Panc1 (cell line): Measurements from ENCODE around the gene PRR5. TPM values are rescaled to one million over a fixed set of nuclear protein-coding genes. Genes with fewer than 3 reads are reported as not detected.

Experiments
- ATAC-seq: fragments of 200-7000 bp; cut with Tn5 transposase; 2 replicates; pipeline ENCODE4 v1.9.1; 2020; ENCODE audit warnings: mild to moderate bottlenecking, moderate library complexity
- BruUV-seq: library from RNA; stranded (reverse); fragments of 400-500 nt; replicated peaks from 2 replicates; lab custom pipeline; 2021; lab: Mats Ljungman, UMichigan
- CTCF ChIA-PET: fragments of 300-600 bp; sonication (Branson Sonifier 250); formaldehyde crosslinking; loops from one replicate; lab custom pipeline; 2022; ENCODE audit warnings: antibody characterized with exemption; lab: Charles Lee
- POLR2A ChIA-PET: fragments of 300-600 bp; sonication (Branson Sonifier 250); formaldehyde crosslinking; loops from one replicate; lab custom pipeline; 2022; ENCODE audit warnings: antibody characterized with exemption; lab: Charles Lee
- DNase-seq: peaks from one replicate; pipeline ENCODE4 v3.0.0-alpha.2; 2010; ENCODE audit warnings: low read depth, low spot score
- H3K27ac ChIP-seq: 2 replicates; pipeline ENCODE4 v1.5.1; 2011; ENCODE audit warnings: mild to moderate bottlenecking, low read length, inconsistent platforms
- H3K27me3 ChIP-seq: fragments of 200-500 bp; sonication (Bioruptor generic); 2 replicates; pipeline ENCODE4 v1.6.0; 2014; ENCODE audit warnings: low read length, inconsistent platforms; ENCODE audit not compliant: control insufficient read depth, insufficient read depth
- H3K36me3 ChIP-seq: fragments of 200-500 bp; sonication (Bioruptor generic); 2 replicates; pipeline ENCODE4 v1.5.1; 2014; ENCODE audit warnings: inconsistent platforms, mild to moderate bottlenecking, low read length, moderate library complexity; ENCODE audit not compliant: control insufficient read depth, insufficient read depth
- H3K4me1 ChIP-seq: 2 replicates; pipeline ENCODE4 v1.5.1; 2011; ENCODE audit warnings: inconsistent platforms, mild to moderate bottlenecking, low read length, moderate library complexity; ENCODE audit not compliant: control insufficient read depth, insufficient read depth
- H3K4me3 ChIP-seq, 2 experiments: 2 replicates each; pipeline ENCODE4 v1.5.1; 2011 to 2012; ENCODE audit warnings: low read depth in 2 of 2, low read length in 2 of 2, mild to moderate bottlenecking in 2 of 2, inconsistent platforms in 1 of 2, moderate library complexity in 1 of 2
- H3K9me3 ChIP-seq: fragments of 200-500 bp; sonication (Bioruptor generic); 2 replicates; pipeline ENCODE4 v1.5.1; 2014; ENCODE audit warnings: low read depth, mild to moderate bottlenecking, inconsistent platforms, low read length, moderate library complexity; ENCODE audit not compliant: control insufficient read depth, insufficient read depth
- CTCF ChIP-seq: fragments of 450-650 bp; IDR thresholded peaks from 2 replicates; pipeline ENCODE4 v1.5.1; 2017; ENCODE audit warnings: mild to moderate bottlenecking
- POLR2AphosphoS5 ChIP-seq: IDR thresholded peaks from 2 replicates; pipeline ENCODE4 v1.6.1; 2012; ENCODE audit warnings: mild to moderate bottlenecking, low read depth, low read length, moderate library complexity
- REST ChIP-seq, 2 experiments: IDR thresholded peaks; 2 replicates each; pipeline ENCODE4 v1.6.1; 2011 to 2012; ENCODE audit warnings: low read depth in 2 of 2, control low read depth in 1 of 2, low read length in 1 of 2, mild to moderate bottlenecking in 1 of 2, moderate library complexity in 1 of 2; ENCODE audit not compliant: insufficient read depth in 1 of 2
- SIN3A ChIP-seq: IDR thresholded peaks from 2 replicates; pipeline ENCODE4 v1.6.1; 2012; ENCODE audit warnings: low read depth, mild to moderate bottlenecking, low read length, moderate library complexity, borderline replicate concordance; ENCODE audit not compliant: insufficient read depth
- TCF7L2 ChIP-seq: IDR thresholded peaks from 2 replicates; pipeline ENCODE4 v1.6.1; 2011; ENCODE audit warnings: mild to moderate bottlenecking, low read depth, low read length, inconsistent platforms
- in situ Hi-C: cut with HindIII; loops from 2 replicates; pipeline ENCODE4 v1.10.0; 2016; ENCODE audit warnings: low sequenced_read_pairs, low pct_unique_long_range_greater_than_20kb
- intact Hi-C: fragments of 100-400 bp; cut with micrococcal nuclease; formaldehyde crosslinking; loops from one replicate; pipeline ENCODE4 v1.10.0; 2022; ENCODE audit not compliant: unreplicated experiment
- total RNA-seq: library from RNA; stranded (reverse); gene quantifications from one replicate; pipeline ENCODE4 v1.2.1, GENCODE V29; 2021; ENCODE audit not compliant: unreplicated experiment

The PRR5 gene
- total RNA-seq, 1 experiment from 2014 or later: 11.5 TPM

- H3K36me3 ChIP-seq: no peaks in the 10 kb centered on the region
- no peak for ATAC-seq
- H3K27me3 ChIP-seq: no peaks in the 10 kb centered on the region
- ChIA-PET POLR2A (no interaction called here), CTCF (no interaction called here)
- in situ Hi-C loops: no loop called here
- no peak overlapping the region for H3K4me3 ChIP-seq
- TF ChIP-seq TCF7L2 (no peak), CTCF (no peak), POLR2AphosphoS5 (no peak), REST (IDR thresholded peaks at IDR 0.05; ENCODE audit: insufficient read depth in 1 of 2, low read depth in 2 of 2, low read length in 1 of 2) (no peak), SIN3A (no peak)
- intact Hi-C loops: no loop called here
- H3K27ac ChIP-seq: no peak overlapping the region
- no peaks in the 10 kb centered on the region; the same call in 1 of the 2 replicates for H3K4me1 ChIP-seq
- no peaks in the 10 kb centered on the region for H3K9me3 ChIP-seq
- no TSS peak for BruUV-seq
- DNase-seq: no peak
Observed at GRCh38 chr22:44782363-44782963, 80.5 kb downstream of the PRR5 start.

GRCh38 chr22:44783091-44783490, 81.1 kb downstream of the PRR5 start:
- no peak for ATAC-seq
- TF ChIP-seq POLR2AphosphoS5 (no peak), CTCF (no peak), REST (IDR thresholded peaks at IDR 0.05; ENCODE audit: insufficient read depth in 1 of 2, low read depth in 2 of 2, low read length in 1 of 2) (no peak), SIN3A (no peak), TCF7L2 (no peak)
- no peaks in the 10 kb centered on the region for H3K36me3 ChIP-seq
- intact Hi-C loops (no loop called here), in situ Hi-C loops (no loop called here)
- BruUV-seq: no TSS peak
- H3K4me3 ChIP-seq: no peak overlapping the region
- DNase-seq: no peak
- no peaks in the 10 kb centered on the region for H3K9me3 ChIP-seq
- POLR2A ChIA-PET: no interaction called here
- no peak overlapping the region for H3K27ac ChIP-seq
- H3K4me1 ChIP-seq: no peaks in the 10 kb centered on the region; the same call in 1 of the 2 replicates
- CTCF ChIA-PET: no interaction called here
- no peaks in the 10 kb centered on the region for H3K27me3 ChIP-seq
